Chondrocyte (in vitro differentiated cells): ENCODE results near the gene STXBP1. TPM values are rescaled to one million over a fixed set of nuclear protein-coding genes. Genes with fewer than 3 reads are reported as not detected.

Experiments used
- DNase-seq: peaks from one replicate; pipeline ENCODE4 v3.0.0; 2021; ENCODE audit warnings: mixed read lengths, low spot score
- H3K27ac Mint-ChIP-seq: one replicate; pipeline ENCODE4 v1.8.0; 2021; ENCODE audit warnings: mild to moderate bottlenecking, moderate library complexity, mixed read lengths; ENCODE audit not compliant: unreplicated experiment
- H3K27me3 Mint-ChIP-seq: 2 replicates; pipeline ENCODE4 v1.8.0; 2021; ENCODE audit warnings: low read depth, mixed read lengths
- H3K36me3 Mint-ChIP-seq: 2 replicates; pipeline ENCODE4 v1.8.0; 2021; ENCODE audit warnings: low read depth, mixed read lengths
- H3K4me1 Mint-ChIP-seq: 2 replicates; pipeline ENCODE4 v1.8.0; 2021; ENCODE audit warnings: low read depth, mild to moderate bottlenecking, mixed read lengths
- H3K4me3 Mint-ChIP-seq: one replicate; pipeline ENCODE4 v1.8.0; 2021; ENCODE audit warnings: mild to moderate bottlenecking, moderate library complexity, mixed read lengths; ENCODE audit not compliant: unreplicated experiment
- H3K9me3 Mint-ChIP-seq: 2 replicates; pipeline ENCODE4 v1.8.0; 2021; ENCODE audit warnings: low read depth, mixed read lengths
- total RNA-seq: library from RNA; stranded (reverse); gene quantifications from 3 replicates; pipeline ENCODE4 v1.2.1, GENCODE V29; 2021
- TF ChIP-seq, protein P1 (sequence below): fragments of 200-600 bp; sonication (generic); IDR thresholded peaks from 2 replicates; pipeline ENCODE4 v1.5.0; 2021; ENCODE audit warnings: antibody characterized with exemption, mild to moderate bottlenecking, moderate library complexity

STXBP1 gene
- total RNA-seq, 1 donor from 2014 or later: 41.6 TPM

DNA sequence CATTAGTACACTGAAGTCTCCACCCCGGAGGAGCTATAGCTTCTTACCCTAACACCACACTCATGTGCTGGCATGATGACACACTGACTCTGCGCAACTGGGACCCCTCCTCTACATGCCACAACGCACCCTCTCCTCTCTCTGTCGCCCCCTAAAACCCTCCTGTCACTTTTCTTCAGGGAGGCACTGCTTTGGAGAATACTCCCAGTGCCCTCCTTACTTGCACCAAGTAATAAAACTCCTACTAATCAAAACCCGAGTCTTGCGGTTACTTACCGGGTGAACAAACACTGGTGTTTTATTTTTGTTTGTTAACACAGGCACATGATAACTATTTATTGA is 12.6 kb upstream of the STXBP1 start:
- DNase-seq: peak; percentile 14
- Mint-ChIP-seq H3K4me3 (no peak overlapping the region), H3K36me3 (no peaks in the 10 kb centered on the region), H3K27me3 (no peaks in the 10 kb centered on the region), H3K9me3 (no peaks in the 10 kb centered on the region), H3K27ac (peak overlapping the region; percentile 28), H3K4me1 (peaks cover 9% of the 10 kb centered on the region)
- TF ChIP-seq, protein P1, sequence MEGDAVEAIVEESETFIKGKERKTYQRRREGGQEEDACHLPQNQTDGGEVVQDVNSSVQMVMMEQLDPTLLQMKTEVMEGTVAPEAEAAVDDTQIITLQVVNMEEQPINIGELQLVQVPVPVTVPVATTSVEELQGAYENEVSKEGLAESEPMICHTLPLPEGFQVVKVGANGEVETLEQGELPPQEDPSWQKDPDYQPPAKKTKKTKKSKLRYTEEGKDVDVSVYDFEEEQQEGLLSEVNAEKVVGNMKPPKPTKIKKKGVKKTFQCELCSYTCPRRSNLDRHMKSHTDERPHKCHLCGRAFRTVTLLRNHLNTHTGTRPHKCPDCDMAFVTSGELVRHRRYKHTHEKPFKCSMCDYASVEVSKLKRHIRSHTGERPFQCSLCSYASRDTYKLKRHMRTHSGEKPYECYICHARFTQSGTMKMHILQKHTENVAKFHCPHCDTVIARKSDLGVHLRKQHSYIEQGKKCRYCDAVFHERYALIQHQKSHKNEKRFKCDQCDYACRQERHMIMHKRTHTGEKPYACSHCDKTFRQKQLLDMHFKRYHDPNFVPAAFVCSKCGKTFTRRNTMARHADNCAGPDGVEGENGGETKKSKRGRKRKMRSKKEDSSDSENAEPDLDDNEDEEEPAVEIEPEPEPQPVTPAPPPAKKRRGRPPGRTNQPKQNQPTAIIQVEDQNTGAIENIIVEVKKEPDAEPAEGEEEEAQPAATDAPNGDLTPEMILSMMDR: no peak

DNA sequence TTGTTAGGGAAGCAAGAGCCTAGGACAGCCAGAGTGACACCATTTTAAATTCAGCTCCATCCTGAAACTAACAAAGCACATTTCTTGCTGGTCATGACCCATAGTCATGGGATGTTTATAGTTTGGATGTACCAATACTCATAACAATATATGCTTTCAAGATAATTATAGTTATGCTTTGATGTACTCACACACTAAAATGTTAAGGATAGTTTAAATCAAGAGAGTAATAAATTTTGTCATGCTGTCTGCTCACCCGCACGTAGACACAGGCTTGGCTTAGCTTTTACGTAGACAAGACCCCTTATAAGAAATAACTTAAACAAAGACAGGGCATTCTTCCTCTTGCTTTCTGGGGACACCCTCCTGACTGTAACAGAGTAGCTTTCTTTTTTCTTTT is 8.9 kb upstream of the STXBP1 start:
- H3K36me3 Mint-ChIP-seq: no peaks in the 10 kb centered on the region
- no peaks in the 10 kb centered on the region for H3K9me3 Mint-ChIP-seq
- H3K4me1 Mint-ChIP-seq: peaks cover 17% of the 10 kb centered on the region
- no peak overlapping the region for H3K4me3 Mint-ChIP-seq
- H3K27ac Mint-ChIP-seq: no peak overlapping the region
- DNase-seq: no peak
- no peaks in the 10 kb centered on the region for H3K27me3 Mint-ChIP-seq
- TF ChIP-seq, protein P1: no peak

DNA sequence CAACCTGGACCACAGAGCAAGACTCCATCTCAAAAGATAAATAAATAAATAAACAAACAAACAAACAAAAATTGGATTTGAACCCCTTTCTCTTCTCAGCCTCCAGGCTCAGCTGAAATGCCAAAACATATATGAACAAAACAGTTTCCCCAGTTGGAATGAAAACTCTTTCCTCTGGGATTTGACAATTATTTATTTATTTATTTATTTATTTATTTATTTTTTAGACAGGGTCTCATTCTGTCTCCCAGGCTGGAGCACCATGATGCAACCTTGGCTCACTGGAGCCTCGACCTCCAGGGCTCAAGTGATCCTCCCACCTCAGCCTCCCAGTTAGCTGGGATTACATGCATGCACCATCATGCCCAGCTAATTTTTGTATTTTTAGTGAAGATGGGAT is 6.0 kb upstream of the STXBP1 start:
- Mint-ChIP-seq H3K27me3 (peaks cover 9% of the 10 kb centered on the region), H3K36me3 (peaks cover 3% of the 10 kb centered on the region), H3K4me3 (no peak overlapping the region), H3K9me3 (no peaks in the 10 kb centered on the region), H3K4me1 (peaks cover 14% of the 10 kb centered on the region), H3K27ac (no peak overlapping the region)
- TF ChIP-seq, protein P1: no peak
- no peak for DNase-seq

DNA sequence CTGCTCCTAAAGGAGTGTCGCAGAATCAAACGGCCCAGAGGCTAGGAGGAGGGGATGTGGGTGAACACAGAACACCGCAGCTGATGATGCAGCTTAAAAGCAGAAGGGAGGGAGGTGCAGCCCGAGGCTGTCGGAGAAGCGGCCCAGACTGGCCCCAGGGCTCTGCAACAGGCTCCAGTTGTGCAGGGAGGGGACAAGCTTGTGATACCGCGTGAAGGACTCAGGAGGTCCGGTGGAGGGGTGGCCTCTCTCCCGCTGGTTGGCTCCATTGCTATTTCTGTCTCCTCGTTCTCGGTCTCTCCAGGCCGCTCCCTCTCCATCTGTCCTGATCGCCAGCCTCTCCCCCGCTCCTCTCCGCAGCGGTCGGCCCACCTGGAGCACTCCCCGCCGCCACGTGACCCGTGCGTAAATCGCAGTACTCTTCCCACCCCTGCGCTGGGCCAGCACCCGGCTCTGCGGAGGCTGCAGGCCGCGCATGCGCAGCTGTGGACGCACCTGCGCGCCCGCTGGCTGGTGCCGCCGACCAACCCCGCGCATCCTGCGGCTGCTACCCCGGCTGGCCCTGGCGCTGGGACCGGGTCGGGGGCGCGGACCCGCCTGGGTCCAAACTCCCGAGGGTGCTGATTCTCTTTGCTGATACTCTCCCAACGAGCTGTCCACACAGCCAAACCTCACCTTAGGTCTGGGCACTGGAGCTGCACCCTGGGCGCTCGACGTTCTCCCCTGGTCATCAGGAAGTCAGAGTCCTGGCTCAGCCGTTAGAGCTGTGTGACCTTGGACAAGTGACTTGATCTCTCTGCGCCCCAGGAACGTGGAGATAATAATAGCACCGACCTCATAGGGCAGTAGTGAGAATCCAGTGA is 3.7 kb upstream of the STXBP1 start:
- Mint-ChIP-seq H3K27ac (no peak overlapping the region), H3K36me3 (peaks cover 3% of the 10 kb centered on the region), H3K9me3 (no peaks in the 10 kb centered on the region), H3K4me3 (peak overlapping the region; percentile 71), H3K27me3 (peaks cover 9% of the 10 kb centered on the region), H3K4me1 (peaks cover 21% of the 10 kb centered on the region)
- DNase-seq: no peak
- TF ChIP-seq, protein P1: no peak

DNA sequence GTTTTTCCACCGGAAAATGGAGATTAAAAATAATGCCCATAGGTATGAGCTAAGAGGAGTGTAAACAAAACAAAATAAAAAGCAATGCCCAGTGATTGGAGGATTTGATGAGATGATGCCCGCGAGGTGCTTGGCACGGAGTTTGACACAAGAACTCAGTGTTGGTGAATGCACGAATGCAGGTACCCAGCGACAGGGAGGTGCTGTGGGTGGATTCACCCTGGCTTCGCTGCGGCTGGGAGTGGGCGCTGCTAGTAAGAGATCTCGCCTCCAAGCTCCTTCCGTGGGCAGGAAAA is 526 bp upstream of the STXBP1 start:
- Mint-ChIP-seq H3K9me3 (no peaks in the 10 kb centered on the region), H3K27me3 (peaks cover 9% of the 10 kb centered on the region), H3K27ac (peak overlapping the region; percentile 43), H3K36me3 (peaks cover 3% of the 10 kb centered on the region), H3K4me1 (peaks cover 28% of the 10 kb centered on the region), H3K4me3 (peak overlapping the region; percentile 88)
- TF ChIP-seq, protein P1: no peak
- no peak for DNase-seq
